GM19397 (cell line): Measurements from ENCODE around the gene CHST15.
"Not testable (repeated sequence)": the region's sequence is repeated elsewhere in the genome, so short reads cannot be mapped to it uniquely, and the experiment has no call there.

ENCODE experiments used
- ATAC-seq: cut with Tn5 transposase; IDR thresholded peaks from one replicate; pipeline ENCODE4 v1.9.1; 2021; ENCODE audit warnings: mild to moderate bottlenecking, moderate library complexity; ENCODE audit not compliant: unreplicated experiment

The CHST15 gene

GRCh38 chr10:124124123-124124768 is 30.8 kb upstream of the CHST15 start:
- ATAC-seq = no peak

- ATAC-seq = no peak
Observed at GRCh38 chr10:124123156-124123555, 29.8 kb upstream of the CHST15 start.

- no peak for ATAC-seq
Observed at GRCh38 chr10:124122211-124122610, 28.8 kb upstream of the CHST15 start.

GRCh38 chr10:124120410-124121061 is 27.1 kb upstream of the CHST15 start:
- no peak for ATAC-seq

GRCh38 chr10:124119946-124120345 is 26.5 kb upstream of the CHST15 start:
- ATAC-seq = no peak

- no peak for ATAC-seq
Observed at GRCh38 chr10:124119216-124119615, 25.8 kb upstream of the CHST15 start.

- ATAC-seq = no peak
Observed at GRCh38 chr10:124117833-124118232, 24.4 kb upstream of the CHST15 start.

GRCh38 chr10:124117511-124117785 is 24.1 kb upstream of the CHST15 start:
- ATAC-seq = no peak

- no peak for ATAC-seq
Observed at GRCh38 chr10:124116771-124117510, 23.5 kb upstream of the CHST15 start.

GRCh38 chr10:124114696-124115095 is 21.3 kb upstream of the CHST15 start:
- no peak for ATAC-seq

GRCh38 chr10:124112891-124113580 is 19.6 kb upstream of the CHST15 start:
- no peak for ATAC-seq

GRCh38 chr10:124110882-124111281 is 17.5 kb upstream of the CHST15 start:
- no peak for ATAC-seq

GRCh38 chr10:124109261-124109660 is 15.9 kb upstream of the CHST15 start:
- no peak for ATAC-seq

GRCh38 chr10:124107072-124107471 is 13.7 kb upstream of the CHST15 start:
- no peak for ATAC-seq

GRCh38 chr10:124106241-124106879 is 13.0 kb upstream of the CHST15 start:
- ATAC-seq = no peak

- no peak for ATAC-seq
Observed at GRCh38 chr10:124105594-124105993, 12.2 kb upstream of the CHST15 start.

- ATAC-seq = no peak
Observed at GRCh38 chr10:124105045-124105444, 11.6 kb upstream of the CHST15 start.

GRCh38 chr10:124104011-124104627 is 10.7 kb upstream of the CHST15 start:
- ATAC-seq = no peak

- no peak for ATAC-seq
Observed at GRCh38 chr10:124101351-124101750, 8.0 kb upstream of the CHST15 start.

- ATAC-seq = not testable (repeated sequence)
Observed at GRCh38 chr10:124100651-124101050, 7.3 kb upstream of the CHST15 start.

GRCh38 chr10:124100124-124100523 is 6.7 kb upstream of the CHST15 start:
- no peak for ATAC-seq
